Gastroesophageal sphincter (tissue), 4 donors: Measurements from ENCODE around the gene CDK14. TPM values are rescaled to one million over a fixed set of nuclear protein-coding genes. Genes with fewer than 3 reads are reported as not detected.

ENCODE experiments used
- ATAC-seq: fragments of 150-250 bp; one replicate; pipeline ENCODE4 v1.9.1; 2016; ENCODE audit warnings: mild to moderate bottlenecking, moderate library complexity
- H3K27ac ChIP-seq, 4 donors: fragments of 200-600 bp; sonication (generic) in 3 of 4; 1 replicate in 3 of 4; 2 replicates in 1 of 4; pipeline ENCODE4 v1.5.1; 2016 to 2019
- H3K27me3 ChIP-seq: fragments of 200-600 bp; sonication (generic); one replicate; pipeline ENCODE4 v1.5.1; 2019
- H3K36me3 ChIP-seq, 2 donors: fragments of 200-600 bp; sonication (generic); one replicate each; pipeline ENCODE4 v1.5.1; 2019; ENCODE audit warnings: control low read depth in 1 of 2
- H3K4me1 ChIP-seq, 3 donors: fragments of 200-600 bp; sonication (generic); 1 replicate in 2 of 3; 2 replicates in 1 of 3; pipeline ENCODE4 v1.5.1; 2016 to 2019; ENCODE audit warnings: control low read depth in 2 of 3
- H3K4me3 ChIP-seq, 2 donors: fragments of 200-600 bp; sonication (generic); one replicate each; pipeline ENCODE4 v1.5.1; 2019; ENCODE audit warnings: mild to moderate bottlenecking in 1 of 2, moderate library complexity in 1 of 2
- H3K9me3 ChIP-seq, 3 donors: fragments of 200-600 bp; sonication (generic); one replicate each; pipeline ENCODE4 v1.5.1; 2017 to 2019; ENCODE audit warnings: control low read depth in 2 of 3
- CTCF ChIP-seq, 4 experiments: fragments of 200-600 bp in 2 of 4; fragments of 450-650 bp in 2 of 4; sonication (generic) in 1 of 4; IDR thresholded peaks; one replicate each; pipeline ENCODE4 v1.5.1; 2017 to 2019; ENCODE audit warnings: antibody characterized with exemption in 4 of 4, mild to moderate bottlenecking in 2 of 4, moderate library complexity in 2 of 4
- EP300 ChIP-seq: sonication (generic); formaldehyde crosslinking; IDR thresholded peaks from one replicate; pipeline ENCODE4 v1.6.1; 2017; ENCODE audit warnings: antibody characterized with exemption, mild to moderate bottlenecking
- POLR2A ChIP-seq, 2 donors: fragments of 450-650 bp; IDR thresholded peaks; one replicate each; pipeline ENCODE4 v1.6.1; 2017; ENCODE audit warnings: antibody characterized with exemption in 2 of 2, mild to moderate bottlenecking in 2 of 2, moderate library complexity in 1 of 2
- POLR2AphosphoS5 ChIP-seq: sonication (generic); formaldehyde crosslinking; IDR thresholded peaks from one replicate; pipeline ENCODE4 v1.6.1; 2017; ENCODE audit warnings: antibody characterized with exemption
- WGBS, 2 donors: methylation state at CpG; one replicate each; pipeline ENCODE4 v1.1.5; 2018; ENCODE audit warnings: low coverage in 1 of 2; 5-methylcytosine and 5-hydroxymethylcytosine counted together
- total RNA-seq, 4 donors: library from RNA; depleted of rRNA; stranded (reverse); fragments of >200 nt; gene quantifications; one replicate each; pipeline ENCODE4 v1.1.0, GENCODE V29; 2016

The CDK14 gene
- total RNA-seq, 4 donors from 2014 or later: 14.8 to 28.7 (median 18.4) TPM

- no peak for TF ChIP-seq POLR2A (IDR thresholded peaks at IDR 0.05)
- TF ChIP-seq POLR2AphosphoS5: no peak
- no peak for TF ChIP-seq EP300
- TF ChIP-seq CTCF (IDR thresholded peaks at IDR 0.05): no peak
- no peak for ATAC-seq
- Histone ChIP-seq H3K27ac (no peak overlapping the region), H3K27me3 (no peaks in the 10 kb centered on the region), H3K4me3 (no peak overlapping the region), H3K4me1 (peaks cover 0 to 19% (median 4%) of the 10 kb centered on the region in 3 donors), H3K9me3 (no peaks in the 10 kb centered on the region), H3K36me3 (no peaks in the 10 kb centered on the region)
- 94 to 95% methylated on average over 2 of the region's 2 CpGs for WGBS, 2 donors
These were observed 451.5 kb downstream of the CDK14 start for GRCh38 chr7:91047636-91048035.

GRCh38 chr7:91050677-91051076, 454.6 kb downstream of the CDK14 start:
- H3K4me1 ChIP-seq: peaks cover 0 to 13% (median 0%) of the 10 kb centered on the region in 3 donors
- H3K9me3 ChIP-seq: no peaks in the 10 kb centered on the region
- H3K4me3 ChIP-seq: no peak overlapping the region
- no peak for TF ChIP-seq EP300
- no peak for TF ChIP-seq POLR2AphosphoS5
- no peak for TF ChIP-seq CTCF (IDR thresholded peaks at IDR 0.05)
- no peak for TF ChIP-seq POLR2A (IDR thresholded peaks at IDR 0.05)
- ATAC-seq: no peak
- H3K36me3 ChIP-seq: no peaks in the 10 kb centered on the region
- 48 to 78% methylated on average over 2 of the region's 2 CpGs for WGBS, 2 donors
- no peak overlapping the region for H3K27ac ChIP-seq
- H3K27me3 ChIP-seq: no peaks in the 10 kb centered on the region

GRCh38 chr7:91051966-91052365, 455.8 kb downstream of the CDK14 start:
- TF ChIP-seq CTCF (IDR thresholded peaks at IDR 0.05) (no peak), EP300 (no peak), POLR2A (IDR thresholded peaks at IDR 0.05) (no peak), POLR2AphosphoS5 (no peak)
- ATAC-seq: no peak
- H3K9me3 ChIP-seq: no peaks in the 10 kb centered on the region

GRCh38 chr7:91054374-91054773, 458.3 kb downstream of the CDK14 start:
- TF ChIP-seq POLR2AphosphoS5 (no peak), CTCF (IDR thresholded peaks at IDR 0.05) (no peak), POLR2A (IDR thresholded peaks at IDR 0.05) (no peak), EP300 (no peak)
- no peaks in the 10 kb centered on the region for H3K9me3 ChIP-seq
- no peak overlapping the region for H3K27ac ChIP-seq
- no peaks in the 10 kb centered on the region for H3K27me3 ChIP-seq
- 70 to 79% methylated on average over 2 of the region's 2 CpGs for WGBS, 2 donors
- H3K36me3 ChIP-seq: no peaks in the 10 kb centered on the region
- H3K4me3 ChIP-seq: no peak overlapping the region
- no peak for ATAC-seq
- no peaks in the 10 kb centered on the region for H3K4me1 ChIP-seq

More at GRCh38 chr7:91051966-91052365, 455.8 kb downstream of the CDK14 start:
- H3K27me3 ChIP-seq: no peaks in the 10 kb centered on the region
- H3K4me1 ChIP-seq: no peaks in the 10 kb centered on the region
- WGBS, 2 donors: 80 to 93% methylated on average over 1 to 3 of the region's 3 CpGs
- no peak overlapping the region for H3K4me3 ChIP-seq
- no peak overlapping the region for H3K27ac ChIP-seq
- no peaks in the 10 kb centered on the region for H3K36me3 ChIP-seq

GRCh38 chr7:91055219-91055618, 459.1 kb downstream of the CDK14 start:
- Histone ChIP-seq H3K4me1 (no peaks in the 10 kb centered on the region), H3K9me3 (no peaks in the 10 kb centered on the region), H3K27ac (no peak overlapping the region), H3K4me3 (no peak overlapping the region), H3K36me3 (no peaks in the 10 kb centered on the region), H3K27me3 (no peaks in the 10 kb centered on the region)
- TF ChIP-seq POLR2AphosphoS5: no peak
- TF ChIP-seq EP300: no peak
- TF ChIP-seq POLR2A (IDR thresholded peaks at IDR 0.05): no peak
- TF ChIP-seq CTCF (IDR thresholded peaks at IDR 0.05): no peak
- no peak for ATAC-seq
- WGBS, 2 donors: 88 to 100% methylated on average over 1 to 2 of the region's 2 CpGs
